Activated CD8-positive, alpha-beta memory T cell treated with anti-CD3 and anti-CD28 coated beads, Interleukin-2, amount 50 U/mL, for 4 hours (primary cell): Measurements from ENCODE around the gene RGS4.
"Not testable (repeated sequence)": the region's sequence is repeated elsewhere in the genome, so short reads cannot be mapped to it uniquely, and the experiment has no call there.

Experiments
- DNase-seq: peaks from one replicate; pipeline ENCODE4 v3.0.0-alpha.2; 2020

RGS4 gene

GRCh38 chr1:163069655-163070277, 605 bp downstream of the RGS4 start:
- no peak for DNase-seq

GRCh38 chr1:163071405-163072255, 2.5 kb downstream of the RGS4 start:
- peak; percentile 18 for DNase-seq

GRCh38 chr1:163072658-163073057, 3.5 kb downstream of the RGS4 start:
- no peak for DNase-seq

- no peak for DNase-seq
These were observed 4.8 kb downstream of the RGS4 start for GRCh38 chr1:163074004-163074403.

- DNase-seq, result no peak
These were observed 5.6 kb downstream of the RGS4 start for GRCh38 chr1:163074716-163075284.

GRCh38 chr1:163076044-163076443, 6.9 kb downstream of the RGS4 start:
- DNase-seq, result no peak

- DNase-seq, result no peak
These were observed 7.3 kb downstream of the RGS4 start for GRCh38 chr1:163076446-163076845.

- DNase-seq, result no peak
These were observed 8.0 kb downstream of the RGS4 start for GRCh38 chr1:163076981-163077761.

- DNase-seq, result no peak
These were observed 13.8 kb downstream of the RGS4 start for GRCh38 chr1:163082971-163083370.

GRCh38 chr1:163083690-163084089, 14.5 kb downstream of the RGS4 start:
- DNase-seq, result no peak

GRCh38 chr1:163084330-163084729, 15.2 kb downstream of the RGS4 start:
- DNase-seq, result no peak

- DNase-seq, result no peak
These were observed 16.1 kb downstream of the RGS4 start for GRCh38 chr1:163085041-163085903.

- no peak for DNase-seq
These were observed 16.7 kb downstream of the RGS4 start for GRCh38 chr1:163085904-163086268.

GRCh38 chr1:163089117-163089516, 20.0 kb downstream of the RGS4 start:
- DNase-seq, result not testable (repeated sequence)

GRCh38 chr1:163090321-163090945, 21.3 kb downstream of the RGS4 start:
- DNase-seq, result no peak

GRCh38 chr1:163093169-163093568, 24.0 kb downstream of the RGS4 start:
- DNase-seq, result no peak

- DNase-seq, result no peak
These were observed 24.4 kb downstream of the RGS4 start for GRCh38 chr1:163093579-163093978.

- no peak for DNase-seq
These were observed 25.0 kb downstream of the RGS4 start for GRCh38 chr1:163094182-163094581.

- DNase-seq, result no peak
These were observed 25.4 kb downstream of the RGS4 start for GRCh38 chr1:163094589-163094988.

GRCh38 chr1:163095213-163095612, 26.1 kb downstream of the RGS4 start:
- no peak for DNase-seq

- no peak for DNase-seq
These were observed 33.4 kb downstream of the RGS4 start for GRCh38 chr1:163102590-163102989.
